Adipocyte (in vitro differentiated cells): ENCODE measurements around the gene CDY2B.
"Not testable (repeated sequence)": the region's sequence is repeated elsewhere in the genome, so short reads cannot be mapped to it uniquely, and the experiment has no call there.

Source experiments
- DNase-seq: peaks from one replicate; pipeline ENCODE4 v3.0.0-alpha.2; 2015; ENCODE audit warnings: low read depth
- H3K27me3 ChIP-seq: replicated peaks from 2 replicates; pipeline ENCODE4 v1.7.0; 2013; ENCODE audit warnings: mild to moderate bottlenecking, low read length, moderate library complexity; ENCODE audit not compliant: control insufficient read depth, insufficient read depth
- H3K36me3 ChIP-seq: 2 replicates; pipeline ENCODE4 v1.7.0; 2013; ENCODE audit warnings: low read length, mild to moderate bottlenecking, moderate library complexity; ENCODE audit not compliant: control insufficient read depth, insufficient read depth, severe bottlenecking
- H3K4me1 ChIP-seq: 2 replicates; pipeline ENCODE4 v1.7.0; 2013; ENCODE audit warnings: mild to moderate bottlenecking, low read length, moderate library complexity; ENCODE audit not compliant: control insufficient read depth, insufficient read depth
- H3K4me3 ChIP-seq: 2 replicates; pipeline ENCODE4 v1.7.0; 2013; ENCODE audit warnings: mild to moderate bottlenecking, low read length, moderate library complexity
- H3K9ac ChIP-seq: 2 replicates; pipeline ENCODE4 v1.7.0; 2013; ENCODE audit warnings: mild to moderate bottlenecking, low read length, moderate library complexity
- H3K9me3 ChIP-seq: 2 replicates; pipeline ENCODE4 v1.7.0; 2013; ENCODE audit warnings: mild to moderate bottlenecking, low read length, moderate library complexity; ENCODE audit not compliant: control insufficient read depth

Gene CDY2B

GRCh38 chrY:17856508-17856907 is 23.5 kb downstream of the CDY2B start:
- DNase-seq, H3K27me3 ChIP-seq, H3K9ac ChIP-seq, H3K4me3 ChIP-seq, H3K4me1 ChIP-seq, H3K9me3 ChIP-seq, H3K36me3 ChIP-seq: not testable (repeated sequence)

- H3K27me3 ChIP-seq, H3K9me3 ChIP-seq, H3K9ac ChIP-seq, H3K4me3 ChIP-seq, H3K36me3 ChIP-seq, H3K4me1 ChIP-seq, DNase-seq: not testable (repeated sequence)
Observed at GRCh38 chrY:17849131-17849530, 30.9 kb downstream of the CDY2B start.

GRCh38 chrY:17832149-17832548 is 47.9 kb downstream of the CDY2B start:
- H3K4me1 ChIP-seq, H3K36me3 ChIP-seq, H3K4me3 ChIP-seq, H3K27me3 ChIP-seq, H3K9me3 ChIP-seq, DNase-seq, H3K9ac ChIP-seq: not testable (repeated sequence)
